Brain microvascular endothelial cell (primary cell): ENCODE results near the gene DLG1.

Experiments
- DNase-seq: peaks from one replicate; pipeline ENCODE4 v3.0.0-alpha.2; 2020
- H3K27ac ChIP-seq: fragments of 250-450 bp; sonication (Bioruptor Pico); 2 replicates; pipeline ENCODE4 v1.5.1; 2020; ENCODE audit warnings: mild to moderate bottlenecking, moderate library complexity
- H3K27me3 ChIP-seq: fragments of 250-450 bp; sonication (Bioruptor Pico); replicated peaks from 2 replicates; pipeline ENCODE4 v1.5.1; 2020; ENCODE audit warnings: mild to moderate bottlenecking
- H3K36me3 ChIP-seq: fragments of 250-450 bp; sonication (Bioruptor Pico); replicated peaks from 2 replicates; pipeline ENCODE4 v1.5.1; 2020; ENCODE audit warnings: mild to moderate bottlenecking
- H3K4me3 ChIP-seq: 2 replicates; pipeline ENCODE4 v1.5.1; 2011; ENCODE audit warnings: low read depth, mild to moderate bottlenecking, control low read depth, low read length, moderate library complexity
- in situ Hi-C: cut with HindIII; loops from 2 replicates; pipeline ENCODE4 v1.10.0; 2017; ENCODE audit warnings: low sequenced_read_pairs, low pct_ligation_motif_present
- TF ChIP-seq, protein P1 (sequence below): IDR thresholded peaks from 2 replicates; pipeline ENCODE4 v1.5.1; 2011; ENCODE audit warnings: low read depth, mild to moderate bottlenecking, moderate library complexity, low read length, control low read depth, inconsistent platforms; ENCODE audit errors: missing control alignments

Gene DLG1

DNA sequence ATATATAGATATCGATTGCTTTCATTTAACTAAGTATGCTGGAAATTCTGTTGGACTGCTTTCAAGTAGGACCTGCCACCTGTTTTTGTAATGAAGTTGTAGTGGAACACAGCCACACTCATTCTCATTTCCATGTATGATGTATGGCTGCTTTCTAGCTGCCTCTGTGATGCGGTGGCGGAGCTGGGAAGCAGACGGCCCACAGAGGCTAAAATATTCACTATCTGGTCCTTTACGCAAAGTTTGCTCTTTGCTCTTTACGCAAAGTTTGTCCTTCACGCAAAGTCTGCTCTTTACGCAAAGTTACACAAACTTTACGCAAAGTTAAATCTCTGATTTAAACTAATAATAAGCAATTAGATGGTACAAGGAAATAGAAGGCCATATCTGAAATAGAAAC is 91.5 kb downstream of the DLG1 start:
- no peak overlapping the region for H3K4me3 ChIP-seq
- H3K36me3 ChIP-seq = no peaks in the 10 kb centered on the region
- TF ChIP-seq, protein P1, sequence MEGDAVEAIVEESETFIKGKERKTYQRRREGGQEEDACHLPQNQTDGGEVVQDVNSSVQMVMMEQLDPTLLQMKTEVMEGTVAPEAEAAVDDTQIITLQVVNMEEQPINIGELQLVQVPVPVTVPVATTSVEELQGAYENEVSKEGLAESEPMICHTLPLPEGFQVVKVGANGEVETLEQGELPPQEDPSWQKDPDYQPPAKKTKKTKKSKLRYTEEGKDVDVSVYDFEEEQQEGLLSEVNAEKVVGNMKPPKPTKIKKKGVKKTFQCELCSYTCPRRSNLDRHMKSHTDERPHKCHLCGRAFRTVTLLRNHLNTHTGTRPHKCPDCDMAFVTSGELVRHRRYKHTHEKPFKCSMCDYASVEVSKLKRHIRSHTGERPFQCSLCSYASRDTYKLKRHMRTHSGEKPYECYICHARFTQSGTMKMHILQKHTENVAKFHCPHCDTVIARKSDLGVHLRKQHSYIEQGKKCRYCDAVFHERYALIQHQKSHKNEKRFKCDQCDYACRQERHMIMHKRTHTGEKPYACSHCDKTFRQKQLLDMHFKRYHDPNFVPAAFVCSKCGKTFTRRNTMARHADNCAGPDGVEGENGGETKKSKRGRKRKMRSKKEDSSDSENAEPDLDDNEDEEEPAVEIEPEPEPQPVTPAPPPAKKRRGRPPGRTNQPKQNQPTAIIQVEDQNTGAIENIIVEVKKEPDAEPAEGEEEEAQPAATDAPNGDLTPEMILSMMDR = no peak
- DNase-seq = no peak
- no peaks in the 10 kb centered on the region for H3K27me3 ChIP-seq
- H3K27ac ChIP-seq = no peak overlapping the region
- in situ Hi-C loops = no loop called here

DNA sequence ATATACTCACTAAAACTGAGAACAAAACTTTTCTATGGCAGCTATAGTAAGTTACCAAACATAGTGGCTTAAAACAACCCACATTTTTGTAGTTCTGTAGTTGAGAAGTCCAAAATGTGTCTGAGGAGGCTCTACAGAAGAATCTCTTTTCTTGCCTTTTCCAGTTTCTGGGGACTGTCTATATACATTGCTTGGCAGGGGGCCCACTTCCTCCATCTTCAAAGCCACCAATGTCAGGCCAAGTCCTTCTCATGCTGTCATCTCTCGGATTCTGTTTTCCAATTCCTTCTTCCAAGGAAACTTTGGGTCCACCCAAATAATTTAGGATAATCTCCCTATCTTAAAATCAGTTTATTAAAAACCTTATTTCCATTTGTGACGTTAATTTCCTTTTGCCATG is 92.7 kb downstream of the DLG1 start:
- in situ Hi-C loops = no loop called here
- Histone ChIP-seq H3K36me3 (no peaks in the 10 kb centered on the region), H3K4me3 (no peak overlapping the region), H3K27ac (no peak overlapping the region), H3K27me3 (no peaks in the 10 kb centered on the region)
- DNase-seq = no peak
- TF ChIP-seq, protein P1 = no peak

- no peaks in the 10 kb centered on the region for H3K27me3 ChIP-seq
- DNase-seq = no peak
- no peak overlapping the region for H3K27ac ChIP-seq
- no peak overlapping the region for H3K4me3 ChIP-seq
- TF ChIP-seq, protein P1 = no peak
- in situ Hi-C loops = no loop called here
- no peaks in the 10 kb centered on the region for H3K36me3 ChIP-seq
Observed at GRCh38 chr3:197205265-197205664, 93.1 kb downstream of the DLG1 start.

DNA sequence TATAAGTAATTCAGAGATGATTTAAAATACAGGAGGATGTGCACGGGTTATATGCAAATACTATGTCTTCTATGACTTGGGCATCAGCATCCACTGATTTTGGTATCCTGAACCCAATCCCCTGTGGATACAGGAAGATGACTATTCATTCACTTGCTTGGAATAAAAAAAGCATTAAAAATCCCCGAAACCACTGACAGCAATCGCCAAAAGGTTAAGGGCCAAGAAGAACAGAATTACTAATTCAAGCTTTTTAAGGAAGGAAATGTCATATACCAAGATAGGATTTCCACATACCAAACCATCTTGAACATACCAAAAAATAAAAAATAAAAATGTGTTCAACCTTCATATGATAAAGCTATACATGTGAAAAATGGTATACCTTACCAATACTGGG is 93.7 kb downstream of the DLG1 start:
- Histone ChIP-seq H3K36me3 (no peaks in the 10 kb centered on the region), H3K4me3 (no peak overlapping the region), H3K27me3 (no peaks in the 10 kb centered on the region), H3K27ac (no peak overlapping the region)
- in situ Hi-C loops = no loop called here
- no peak for DNase-seq
- TF ChIP-seq, protein P1 = no peak

GRCh38 chr3:197203714-197204146 is 94.7 kb downstream of the DLG1 start:
- DNase-seq = no peak
- H3K27ac ChIP-seq = no peak overlapping the region
- H3K36me3 ChIP-seq = no peaks in the 10 kb centered on the region
- H3K4me3 ChIP-seq = no peak overlapping the region
- TF ChIP-seq, protein P1 = no peak
- no peaks in the 10 kb centered on the region for H3K27me3 ChIP-seq
- in situ Hi-C loops = no loop called here

DNA sequence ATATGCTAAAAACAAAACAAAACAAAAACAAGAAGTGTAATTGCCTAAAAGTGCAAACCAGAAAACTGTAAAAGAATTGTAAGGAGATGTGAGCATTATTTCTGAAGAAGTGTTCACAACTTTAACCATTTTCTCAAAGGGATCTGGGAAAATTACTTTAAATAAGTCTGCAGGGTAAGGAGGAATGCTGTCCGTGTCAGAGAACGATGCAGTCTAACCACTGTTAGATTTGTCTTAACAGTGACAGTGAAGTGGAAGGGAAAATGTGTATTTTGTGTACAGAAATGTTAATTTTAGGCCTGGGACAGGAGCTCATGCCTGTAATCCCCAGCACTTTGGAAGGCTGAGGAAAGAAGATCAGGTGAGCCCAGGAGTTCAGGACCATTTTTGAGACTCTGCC is 95.7 kb downstream of the DLG1 start:
- no peaks in the 10 kb centered on the region for H3K36me3 ChIP-seq
- TF ChIP-seq, protein P1 = no peak
- H3K4me3 ChIP-seq = no peak overlapping the region
- in situ Hi-C loops = no loop called here
- DNase-seq = no peak
- H3K27ac ChIP-seq = no peak overlapping the region
- no peaks in the 10 kb centered on the region for H3K27me3 ChIP-seq
